HG02588 (cell line): ENCODE measurements around the gene RAB11FIP3.
"Not testable (repeated sequence)": the region's sequence is repeated elsewhere in the genome, so short reads cannot be mapped to it uniquely, and the experiment has no call there.

Source experiments
- ATAC-seq: cut with Tn5 transposase; IDR thresholded peaks from one replicate; pipeline ENCODE4 v1.9.1; 2021; ENCODE audit warnings: mild to moderate bottlenecking, moderate library complexity; ENCODE audit not compliant: unreplicated experiment

The RAB11FIP3 gene, protein sequence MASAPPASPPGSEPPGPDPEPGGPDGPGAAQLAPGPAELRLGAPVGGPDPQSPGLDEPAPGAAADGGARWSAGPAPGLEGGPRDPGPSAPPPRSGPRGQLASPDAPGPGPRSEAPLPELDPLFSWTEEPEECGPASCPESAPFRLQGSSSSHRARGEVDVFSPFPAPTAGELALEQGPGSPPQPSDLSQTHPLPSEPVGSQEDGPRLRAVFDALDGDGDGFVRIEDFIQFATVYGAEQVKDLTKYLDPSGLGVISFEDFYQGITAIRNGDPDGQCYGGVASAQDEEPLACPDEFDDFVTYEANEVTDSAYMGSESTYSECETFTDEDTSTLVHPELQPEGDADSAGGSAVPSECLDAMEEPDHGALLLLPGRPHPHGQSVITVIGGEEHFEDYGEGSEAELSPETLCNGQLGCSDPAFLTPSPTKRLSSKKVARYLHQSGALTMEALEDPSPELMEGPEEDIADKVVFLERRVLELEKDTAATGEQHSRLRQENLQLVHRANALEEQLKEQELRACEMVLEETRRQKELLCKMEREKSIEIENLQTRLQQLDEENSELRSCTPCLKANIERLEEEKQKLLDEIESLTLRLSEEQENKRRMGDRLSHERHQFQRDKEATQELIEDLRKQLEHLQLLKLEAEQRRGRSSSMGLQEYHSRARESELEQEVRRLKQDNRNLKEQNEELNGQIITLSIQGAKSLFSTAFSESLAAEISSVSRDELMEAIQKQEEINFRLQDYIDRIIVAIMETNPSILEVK

DNA sequence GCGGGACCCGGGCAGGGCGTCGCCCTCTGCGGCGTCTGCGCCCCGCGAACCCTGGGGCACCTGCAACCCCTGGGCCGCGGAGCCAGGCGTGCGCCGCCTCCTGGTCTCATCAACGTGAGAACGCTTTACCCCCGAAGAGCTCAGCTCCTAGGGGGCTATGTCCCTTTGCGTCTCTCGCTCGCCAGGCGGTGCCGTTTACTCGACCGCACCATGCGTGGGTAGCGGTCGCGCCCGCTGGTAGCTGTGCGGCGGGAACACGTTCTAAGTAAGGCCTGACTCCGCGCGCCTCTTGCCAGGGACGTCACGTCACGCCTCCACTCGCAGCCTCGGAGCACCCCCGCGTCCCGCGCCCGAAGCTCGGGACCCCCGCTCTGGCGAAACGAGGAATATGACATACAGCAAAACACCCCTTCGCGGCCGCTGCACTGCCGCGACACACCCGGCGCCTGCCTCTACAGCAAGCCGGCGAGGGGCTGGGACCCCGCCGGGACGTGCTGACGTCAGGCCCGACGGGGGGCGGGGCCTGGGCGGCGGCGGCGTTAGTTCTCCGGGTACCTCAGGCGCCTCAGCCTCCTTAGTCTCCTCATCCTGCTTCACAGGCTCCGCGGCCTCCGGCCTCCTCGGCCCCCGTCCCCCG lies at the start of gene RAB11FIP3:
RAB11FIP3 (plus strand) TSS at position 568 of the 637 bp plus-strand sequence. CDS start 358 bp downstream, outside the sequence.
- ATAC-seq: peak; percentile 76

DNA sequence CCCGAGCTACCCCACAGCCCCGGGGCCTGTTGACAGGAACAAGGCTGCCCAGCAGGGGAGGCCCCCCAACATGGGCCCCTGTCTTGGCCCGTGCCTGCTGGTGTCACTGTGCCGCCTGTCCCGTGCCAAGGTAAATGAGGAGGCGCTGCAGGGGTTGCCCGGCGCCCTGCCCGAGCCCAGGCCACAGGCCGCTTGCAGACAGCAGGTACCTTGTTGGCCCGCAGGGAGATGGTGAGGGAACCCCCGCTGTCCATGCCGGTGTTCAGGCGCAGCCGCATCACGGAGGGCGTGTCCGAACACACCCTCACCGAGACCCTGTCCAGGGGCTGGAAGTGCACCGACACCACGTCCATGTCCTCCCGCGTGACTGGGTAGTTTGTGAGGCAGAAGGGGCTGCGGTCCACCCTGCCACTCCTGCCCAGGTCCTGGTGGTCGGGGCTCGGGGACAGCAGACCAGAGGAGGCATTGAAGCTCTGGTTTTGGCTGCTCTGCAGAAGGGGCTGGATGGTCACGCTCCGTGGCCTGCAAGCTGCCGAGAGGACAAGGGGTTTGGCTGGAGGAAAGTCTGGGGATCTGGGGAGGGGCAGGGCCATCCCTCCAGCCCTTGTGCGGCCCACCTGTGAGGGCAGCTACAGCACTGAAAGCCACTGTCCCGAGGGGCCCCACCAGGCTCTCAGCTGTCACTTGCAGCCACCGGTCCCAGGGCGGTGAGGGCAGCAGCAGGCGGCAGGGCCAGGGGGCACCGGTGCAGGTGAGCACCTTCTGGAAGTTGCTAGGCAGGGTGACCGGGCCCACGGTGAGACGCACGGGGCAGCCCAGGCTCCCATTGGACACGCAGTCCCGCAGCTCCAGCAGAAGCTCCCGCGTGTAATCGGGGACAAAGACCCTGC lies 49.3 kb upstream of the RAB11FIP3 start:
- ATAC-seq: no peak

DNA sequence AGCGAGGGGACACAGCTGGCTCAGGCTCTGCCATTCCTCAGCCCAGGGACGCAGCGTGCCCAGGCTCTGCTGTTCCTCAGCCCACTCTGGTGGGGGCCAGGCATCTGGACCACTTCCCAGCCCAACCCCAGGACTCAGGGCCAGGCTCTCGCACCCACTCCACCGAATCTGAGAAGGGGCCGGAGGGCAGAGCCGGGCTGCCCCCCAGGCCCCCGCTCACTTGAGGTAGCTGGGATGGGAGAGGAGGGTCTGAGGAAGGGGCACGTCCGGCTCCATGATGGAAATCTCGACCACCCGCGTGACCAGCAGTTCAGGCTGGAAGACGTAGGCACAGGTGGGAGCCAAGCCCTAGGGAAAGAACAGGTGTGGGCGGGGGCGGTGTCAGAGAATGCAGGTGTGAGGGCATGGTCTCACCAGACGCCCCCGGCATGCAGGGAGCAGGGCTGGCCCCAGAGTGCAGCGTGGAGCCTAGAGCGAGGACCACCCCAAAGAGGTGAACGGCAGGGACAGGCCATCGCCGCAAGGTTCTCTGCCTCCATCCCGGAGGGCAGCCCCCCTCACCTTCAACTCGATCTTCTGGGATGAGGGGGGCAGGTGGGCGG lies 48.5 kb upstream of the RAB11FIP3 start:
- no peak for ATAC-seq

DNA sequence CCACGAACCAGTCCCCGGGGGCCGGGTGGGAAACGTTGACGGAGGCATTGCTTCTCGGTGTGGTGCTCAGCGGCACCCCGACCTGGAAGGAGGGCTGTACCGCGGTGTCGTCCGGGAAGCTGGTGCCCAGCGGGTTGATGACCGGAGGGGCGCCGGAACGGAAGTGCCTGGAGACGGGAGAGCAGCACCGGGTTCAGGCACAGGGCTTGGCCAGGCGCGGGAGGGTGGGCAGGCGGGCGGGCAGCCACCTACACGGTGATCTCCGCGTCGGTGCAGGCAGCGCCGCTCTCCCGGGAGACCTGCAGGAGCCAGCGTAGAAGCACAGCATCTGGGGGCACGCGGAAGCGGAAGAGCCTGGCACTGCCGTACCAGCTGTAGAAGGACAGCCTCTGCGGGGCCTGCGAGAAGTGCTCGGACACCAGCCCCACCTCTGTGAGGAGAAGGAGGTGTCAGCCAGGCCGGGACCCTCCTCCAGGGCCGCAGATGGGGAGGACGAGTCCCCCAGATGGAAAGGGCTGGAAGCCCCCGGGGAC lies 48.0 kb upstream of the RAB11FIP3 start:
- no peak for ATAC-seq

DNA sequence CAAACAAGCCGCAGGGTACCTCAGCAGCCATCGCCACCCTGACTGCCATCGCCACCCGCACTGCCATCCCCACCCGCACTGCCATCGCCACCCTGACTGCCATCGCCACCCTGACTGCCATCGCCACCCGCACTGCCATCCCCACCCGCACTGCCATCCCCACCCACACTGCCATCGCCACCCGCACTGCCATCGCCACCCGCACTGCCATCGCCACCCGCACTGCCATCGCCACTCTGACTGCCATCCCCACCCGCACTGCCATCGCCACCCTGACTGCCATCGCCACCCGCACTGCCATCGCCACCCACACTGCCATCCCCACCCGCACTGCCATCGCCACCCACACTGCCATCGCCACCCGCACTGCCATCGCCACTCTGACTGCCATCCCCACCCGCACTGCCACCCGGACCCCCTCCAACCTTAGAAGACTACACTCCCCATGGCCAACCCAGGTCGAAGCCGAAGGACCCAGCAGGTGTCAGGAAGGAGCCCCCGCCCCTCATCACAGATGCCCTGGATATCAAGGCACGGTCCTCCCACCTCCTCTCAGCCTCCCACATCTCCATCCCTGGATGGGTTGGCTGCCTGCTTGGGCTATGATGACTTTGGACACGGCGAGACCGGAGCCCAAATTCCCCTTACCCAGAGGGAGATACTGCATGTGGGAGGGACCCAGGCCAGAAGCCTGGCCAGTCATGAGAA lies 47.2 kb upstream of the RAB11FIP3 start:
- ATAC-seq: not testable (repeated sequence)

DNA sequence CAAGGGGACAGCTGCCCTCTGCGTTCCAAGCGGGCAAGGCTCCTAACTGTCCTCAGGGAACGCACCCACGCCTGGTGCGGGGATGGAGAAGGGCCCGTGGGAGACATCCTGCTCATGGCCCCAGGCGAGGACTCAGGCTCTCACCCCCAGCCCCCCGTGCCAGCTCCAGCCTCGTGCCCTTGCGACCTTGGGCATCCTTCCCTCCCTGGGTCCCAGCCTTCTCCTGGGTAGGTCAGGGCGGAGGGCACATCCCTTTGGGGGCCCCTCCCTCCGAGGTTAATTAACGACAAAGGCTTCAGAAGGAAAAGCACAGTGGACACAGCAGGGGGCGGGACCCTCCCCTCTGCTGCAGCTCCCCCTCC lies 46.6 kb upstream of the RAB11FIP3 start:
- ATAC-seq: no peak

DNA sequence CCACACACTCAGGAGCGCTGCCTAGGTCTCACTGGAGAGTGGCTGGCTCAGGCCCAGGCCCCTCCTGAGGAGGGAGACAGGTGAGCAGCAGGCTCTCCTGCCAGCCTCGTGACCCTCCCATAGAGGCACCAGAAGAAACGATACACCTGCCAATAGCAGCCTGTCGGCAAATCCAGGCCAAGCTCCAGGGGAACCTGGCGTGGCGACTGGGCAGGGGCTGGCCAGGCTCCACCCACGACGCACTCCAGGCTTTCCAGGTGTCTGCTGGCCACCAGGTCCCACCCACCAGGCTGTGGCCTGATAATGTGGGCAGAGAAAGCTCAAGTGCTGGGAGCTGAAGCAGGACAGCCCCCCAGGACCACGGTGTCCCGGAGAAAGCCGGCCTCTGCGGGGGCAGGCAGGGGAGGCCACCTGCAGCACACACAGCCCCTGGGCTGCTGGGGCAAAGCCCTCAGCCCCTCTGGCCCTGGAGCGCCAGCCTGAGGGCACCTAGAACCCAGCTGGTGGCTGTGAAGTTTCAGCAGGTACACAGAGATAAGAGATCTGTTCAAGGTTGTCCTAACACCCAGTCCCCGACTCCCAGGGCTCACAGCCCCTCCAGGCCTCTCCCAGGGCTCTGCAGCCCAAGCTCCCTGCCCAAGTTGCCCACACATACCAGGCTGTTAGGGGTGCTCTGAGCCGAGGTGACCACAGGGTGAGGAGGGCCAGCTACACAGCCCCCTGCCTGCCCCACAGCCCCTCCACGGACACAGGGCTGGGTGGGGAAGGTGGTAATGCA lies 46.1 kb upstream of the RAB11FIP3 start:
- no peak for ATAC-seq

DNA sequence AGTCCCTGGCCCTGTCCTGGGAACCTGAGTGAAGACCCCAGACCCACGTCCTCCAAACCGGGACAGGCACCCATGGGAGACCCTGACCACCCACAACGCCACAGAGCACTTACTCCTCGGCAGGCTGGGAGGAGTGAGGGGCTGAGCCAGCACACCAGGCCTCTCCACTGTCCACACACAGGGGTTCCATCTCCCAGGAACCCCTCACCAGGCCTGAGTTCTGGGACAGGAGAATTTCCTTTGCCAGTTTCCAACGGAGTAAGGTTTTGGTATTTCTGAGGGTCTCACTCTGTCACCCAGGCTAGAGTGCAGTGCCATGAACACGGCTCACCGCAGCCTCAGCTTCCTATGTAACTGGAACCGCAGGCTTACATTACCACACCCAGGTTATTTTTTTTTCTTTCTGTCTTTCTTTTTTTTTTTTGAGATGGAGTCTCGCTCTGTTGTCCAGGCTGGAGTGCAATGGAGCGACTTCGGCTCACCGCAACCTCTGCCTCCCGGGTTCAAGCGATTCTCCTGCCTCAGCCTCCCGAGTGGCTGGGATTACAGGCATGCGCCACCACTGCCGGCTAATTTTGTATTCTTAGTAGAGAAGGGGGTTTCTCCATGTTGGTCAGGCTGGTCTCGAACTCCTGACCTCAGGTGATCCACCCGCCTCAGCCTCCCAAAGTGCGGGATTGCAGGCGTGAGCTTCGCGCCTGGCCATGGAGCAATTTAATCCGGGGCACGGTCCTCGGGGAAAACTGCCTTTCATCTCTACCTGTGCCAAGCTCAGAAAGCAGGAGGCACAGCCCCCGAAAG lies 45.3 kb upstream of the RAB11FIP3 start:
- no peak for ATAC-seq

DNA sequence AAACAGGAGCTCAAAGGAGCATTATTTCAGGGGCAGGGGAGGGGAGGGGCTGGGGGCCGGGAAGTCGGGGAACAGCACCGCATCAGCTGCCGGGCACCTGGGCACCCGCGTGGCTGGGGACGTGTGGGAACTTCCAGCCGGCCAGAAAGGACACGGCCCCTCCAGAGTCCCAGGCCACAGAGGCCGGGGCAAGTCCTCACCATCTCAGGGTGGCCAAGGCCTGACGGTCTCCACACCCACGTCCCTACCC lies 44.8 kb upstream of the RAB11FIP3 start:
- ATAC-seq: no peak

DNA sequence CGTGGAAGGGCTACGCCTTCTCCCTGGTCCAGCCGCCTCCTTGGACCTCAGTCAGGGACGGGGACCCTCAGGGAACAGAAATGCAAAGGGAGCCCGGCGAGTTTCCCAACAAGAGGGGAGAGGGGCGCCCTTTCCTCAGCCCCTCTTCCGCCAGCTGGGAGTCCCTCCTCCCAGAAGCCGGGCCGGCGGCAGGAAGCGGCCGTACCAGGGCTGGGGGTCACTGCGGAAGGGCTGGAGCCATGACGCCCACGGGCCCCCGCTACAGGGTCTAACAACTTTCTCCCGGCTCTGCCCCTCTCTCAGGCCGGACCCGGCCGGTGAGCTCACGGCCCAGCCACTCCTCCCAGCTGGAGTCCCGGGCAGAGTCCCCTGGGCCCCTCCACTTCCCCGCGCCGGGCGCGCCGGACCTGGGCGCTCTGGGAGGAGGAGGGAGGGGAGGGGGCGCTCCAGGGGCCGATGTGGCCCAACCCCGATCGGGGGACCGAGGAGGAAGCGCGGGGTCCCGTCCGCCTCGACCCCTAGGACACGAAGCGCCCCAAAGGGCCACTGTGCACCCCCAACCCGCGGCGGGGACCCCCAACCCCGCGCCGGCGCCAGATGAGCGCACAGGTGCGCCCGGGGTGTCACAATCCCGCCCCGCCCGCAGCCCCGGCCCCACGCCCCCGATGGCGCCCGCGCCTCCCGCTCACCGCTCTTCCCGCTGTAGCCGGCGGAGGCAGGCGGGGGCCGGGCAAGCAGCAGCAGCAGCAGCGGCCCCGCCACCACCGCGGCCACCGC lies 44.2 kb upstream of the RAB11FIP3 start:
- ATAC-seq: peak; percentile 11

DNA sequence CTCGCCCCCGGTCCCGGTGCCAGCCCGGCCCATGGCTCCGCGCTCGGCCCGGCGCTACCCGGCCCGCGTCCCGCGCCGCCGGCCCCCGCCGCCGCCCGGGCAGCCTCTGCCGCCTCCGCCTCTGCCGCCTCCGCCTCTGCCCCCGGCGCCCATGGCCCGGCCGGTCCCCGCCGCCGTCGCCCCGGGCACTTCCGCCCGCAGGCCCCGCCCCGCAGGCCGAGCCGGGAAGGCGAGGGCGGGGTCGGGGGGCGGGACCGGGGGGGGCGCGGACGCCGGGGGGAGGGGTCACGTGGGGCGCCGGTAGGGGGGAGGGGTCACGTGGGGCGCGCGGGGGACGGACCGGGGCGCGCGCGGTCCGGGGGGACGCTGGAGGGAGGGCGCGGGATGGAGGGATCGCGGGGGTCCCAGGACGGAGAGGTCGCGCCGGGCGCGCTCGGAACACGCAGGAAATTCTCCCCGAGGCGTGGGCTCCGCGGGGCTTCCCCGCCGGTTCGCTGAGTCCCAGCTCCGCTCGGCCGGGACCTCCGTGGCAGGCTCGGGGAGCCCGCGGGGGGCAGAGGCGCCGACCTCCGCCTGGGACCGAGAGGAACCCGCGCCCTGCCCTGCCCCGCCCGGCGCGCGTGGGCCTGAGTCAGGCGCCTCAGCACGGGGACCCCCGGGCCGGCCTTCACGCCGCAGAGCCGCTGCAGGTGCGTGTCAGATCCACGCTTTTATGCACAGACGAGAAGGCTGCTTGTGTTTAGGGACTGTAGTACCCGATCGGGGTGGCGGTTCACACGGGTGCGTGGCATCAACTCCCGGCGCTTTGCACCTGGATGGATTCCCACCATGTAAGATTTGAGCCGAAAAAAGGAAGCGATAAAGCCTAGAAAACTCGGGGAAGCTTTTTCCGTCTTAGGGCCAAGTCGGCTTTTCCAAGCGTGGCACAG lies 43.4 kb upstream of the RAB11FIP3 start, which contains the start of gene PGAP6:
PGAP6 (minus strand) TSS at position 190 of the 929 bp plus-strand sequence; CDS start at position 33, 157 bp downstream.
- ATAC-seq: peak; percentile 43

DNA sequence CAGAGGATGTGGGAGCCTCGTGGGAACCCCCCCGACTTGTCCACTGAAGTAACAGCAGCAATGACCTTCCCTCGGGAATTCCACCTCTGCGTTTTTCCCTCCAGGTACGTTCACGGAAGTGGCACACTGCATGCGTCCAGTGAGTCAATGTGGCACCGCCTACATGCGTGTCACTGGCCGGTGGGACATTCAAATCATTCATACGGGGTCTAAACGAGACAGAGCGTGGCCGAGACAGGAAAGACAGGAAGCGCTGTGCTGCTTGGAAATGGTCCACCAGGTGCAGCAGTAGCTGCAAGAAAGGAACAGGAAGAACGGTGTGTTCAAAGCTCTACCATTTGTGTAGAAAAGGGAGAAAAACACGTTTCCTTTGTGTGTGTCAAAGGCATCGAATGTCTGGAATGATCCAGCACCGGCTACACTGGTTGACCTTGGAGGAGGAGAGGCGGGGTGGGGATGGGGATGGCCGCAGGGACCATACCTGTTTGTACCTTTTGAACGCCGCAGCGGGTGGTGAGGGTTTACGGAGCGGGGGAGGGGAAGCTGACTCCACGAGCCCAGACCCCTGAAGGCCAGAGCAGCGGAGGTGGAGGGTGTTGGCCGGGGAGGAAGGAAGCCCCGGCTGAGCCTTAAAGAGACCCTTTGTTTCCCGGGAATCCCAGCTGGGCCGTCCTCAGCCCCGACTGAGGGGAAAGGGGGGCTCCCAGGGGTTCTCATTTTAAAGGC lies 42.0 kb upstream of the RAB11FIP3 start:
- no peak for ATAC-seq

DNA sequence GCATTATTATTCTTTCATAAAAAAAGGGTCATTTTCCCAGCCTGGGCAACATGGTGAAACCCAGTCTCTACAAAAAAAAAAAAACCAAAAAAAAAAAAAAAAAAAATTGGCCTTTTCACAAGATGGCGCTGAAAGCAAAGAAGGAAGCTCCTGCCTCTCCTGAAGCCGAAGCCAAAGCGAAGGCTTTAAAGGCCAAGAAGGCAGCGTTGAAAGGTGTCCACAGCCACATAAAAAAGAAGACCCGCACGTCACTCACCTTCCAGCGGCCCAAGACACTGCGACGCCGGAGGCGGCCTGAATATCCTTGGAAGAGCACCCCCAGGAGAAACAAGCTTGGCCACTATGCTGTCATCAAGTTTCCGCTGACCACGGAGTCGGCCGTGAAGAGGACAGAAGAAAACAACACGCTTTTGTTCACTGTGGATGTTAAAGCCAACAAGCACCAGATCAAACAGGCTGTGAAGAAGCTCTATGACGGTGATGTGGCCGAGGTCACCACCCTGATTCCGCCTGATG lies 38.8 kb upstream of the RAB11FIP3 start:
- ATAC-seq: no peak

DNA sequence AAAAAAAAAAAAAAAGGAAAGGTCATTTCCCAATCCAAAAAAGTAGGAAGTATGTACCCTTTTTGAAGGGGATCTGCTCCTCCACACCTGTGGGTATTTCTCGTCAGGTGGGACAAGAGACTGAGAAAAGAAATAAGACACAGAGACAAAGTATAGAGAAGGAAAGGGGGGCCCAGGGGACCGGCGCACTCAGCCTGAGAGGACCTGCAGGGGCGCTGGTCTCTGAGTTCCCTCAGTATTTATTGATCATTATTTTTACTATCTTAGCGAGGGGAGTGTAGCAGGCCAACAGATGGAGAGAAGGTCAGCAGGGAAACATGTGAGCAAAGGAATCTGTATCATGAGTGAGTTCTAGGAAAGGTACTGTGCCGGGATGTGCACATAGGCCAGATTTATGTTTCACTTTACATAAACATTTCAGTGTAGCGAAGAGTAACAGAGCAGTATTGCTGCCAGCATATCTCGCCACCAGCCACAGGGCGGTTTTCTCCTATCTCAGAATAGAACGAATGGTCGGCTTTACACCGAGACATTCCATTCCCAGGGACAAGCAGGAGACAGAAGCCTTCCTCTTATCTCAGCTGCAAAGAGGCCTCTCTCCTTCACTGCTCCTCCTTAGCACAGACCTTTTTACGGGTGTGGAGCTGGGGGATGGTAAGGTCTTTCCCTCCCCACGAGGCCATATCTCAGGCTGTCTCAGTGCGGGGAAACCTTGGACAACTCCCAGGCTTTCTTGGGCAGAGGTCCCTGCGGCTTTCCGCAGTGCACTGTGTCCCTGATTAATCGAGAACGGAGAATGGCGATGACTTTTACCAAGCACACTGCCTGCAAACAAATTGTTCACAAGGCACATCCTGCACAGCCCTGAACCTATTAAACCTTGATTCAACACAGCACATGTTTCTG lies 37.4 kb upstream of the RAB11FIP3 start:
- ATAC-seq: not testable (repeated sequence)
